H9 (cell line): ENCODE data around the gene ARHGEF1. TPM values are rescaled to one million over a fixed set of nuclear protein-coding genes. Genes with fewer than 3 reads are reported as not detected.

Experiments used
- DNase-seq: peaks from one replicate; pipeline ENCODE4 v3.0.0-alpha.2; 2017
- H2AFZ ChIP-seq: one replicate; pipeline ENCODE4 v1.6.1; 2013; ENCODE audit warnings: mild to moderate bottlenecking, low read length, control low read depth, moderate library complexity
- H2AK5ac ChIP-seq: 2 replicates; pipeline ENCODE4 v1.6.1; 2013; ENCODE audit warnings: low read length, control low read depth, mixed read lengths; ENCODE audit not compliant: insufficient read length
- H2BK120ac ChIP-seq: one replicate; pipeline ENCODE4 v1.6.1; 2013; ENCODE audit warnings: low read depth, mild to moderate bottlenecking, low read length, control low read depth, inconsistent platforms; ENCODE audit not compliant: poor library complexity, severe bottlenecking
- H2BK12ac ChIP-seq: 2 replicates; pipeline ENCODE4 v1.6.1; 2013; ENCODE audit warnings: low read length, control low read depth, mixed read lengths, low read depth; ENCODE audit not compliant: insufficient read length
- H2BK15ac ChIP-seq: 2 replicates; pipeline ENCODE4 v1.6.1; 2013; ENCODE audit warnings: low read depth, low read length, control low read depth
- H2BK20ac ChIP-seq: one replicate; pipeline ENCODE4 v1.6.1; 2013; ENCODE audit warnings: low read depth, mild to moderate bottlenecking, low read length, control low read depth, inconsistent platforms; ENCODE audit not compliant: poor library complexity, severe bottlenecking
- H2BK5ac ChIP-seq: 2 replicates; pipeline ENCODE4 v1.6.1; 2013; ENCODE audit warnings: low read length, control low read depth, mixed read lengths; ENCODE audit not compliant: insufficient read length
- H3K14ac ChIP-seq: 2 replicates; pipeline ENCODE4 v1.6.1; 2013; ENCODE audit warnings: low read length, control low read depth; ENCODE audit not compliant: insufficient read depth
- H3K18ac ChIP-seq: 2 replicates; pipeline ENCODE4 v1.6.1; 2013; ENCODE audit warnings: low read depth, mild to moderate bottlenecking, mixed read lengths, low read length, control low read depth; ENCODE audit not compliant: insufficient read length
- H3K23ac ChIP-seq: 2 replicates; pipeline ENCODE4 v1.6.1; 2013; ENCODE audit warnings: low read length, control low read depth, mixed read lengths, low read depth; ENCODE audit not compliant: insufficient read length
- H3K23me2 ChIP-seq: 2 replicates; pipeline ENCODE4 v1.6.1; 2013; ENCODE audit warnings: low read depth, mild to moderate bottlenecking, mixed read lengths, low read length, control low read depth; ENCODE audit not compliant: insufficient read length, poor library complexity, severe bottlenecking
- H3K27ac ChIP-seq: 2 replicates; pipeline ENCODE4 v1.5.1; 2013; ENCODE audit warnings: low read length, control low read depth, mixed read lengths, low read depth; ENCODE audit not compliant: insufficient read length
- H3K27me3 ChIP-seq: 2 replicates; pipeline ENCODE4 v1.6.1; 2013; ENCODE audit warnings: low read length, control low read depth, inconsistent platforms; ENCODE audit not compliant: insufficient read depth
- H3K4ac ChIP-seq: 2 replicates; pipeline ENCODE4 v1.6.1; 2013; ENCODE audit warnings: low read depth, mild to moderate bottlenecking, control low read depth, inconsistent platforms, low read length, moderate library complexity
- H3K4me1 ChIP-seq: 2 replicates; pipeline ENCODE4 v1.6.1; 2013; ENCODE audit warnings: low read length, control low read depth, inconsistent platforms; ENCODE audit not compliant: insufficient read depth
- H3K4me2 ChIP-seq: 2 replicates; pipeline ENCODE4 v1.6.1; 2013; ENCODE audit warnings: low read length, control low read depth, mixed read lengths; ENCODE audit not compliant: insufficient read length, insufficient read depth
- H3K56ac ChIP-seq: 2 replicates; pipeline ENCODE4 v1.6.1; 2013; ENCODE audit warnings: low read depth, mild to moderate bottlenecking, mixed read lengths, low read length, control low read depth; ENCODE audit not compliant: insufficient read length
- H3K79me1 ChIP-seq: 2 replicates; pipeline ENCODE4 v1.6.1; 2013; ENCODE audit warnings: low read depth, mild to moderate bottlenecking, moderate library complexity, low read length, control low read depth, inconsistent platforms; ENCODE audit not compliant: insufficient read depth, poor library complexity, severe bottlenecking
- H3K79me2 ChIP-seq: 2 replicates; pipeline ENCODE4 v1.6.1; 2013; ENCODE audit warnings: low read length, control low read depth, inconsistent platforms; ENCODE audit not compliant: insufficient read depth
- H3K9ac ChIP-seq: 2 replicates; pipeline ENCODE4 v1.6.1; 2013; ENCODE audit warnings: low read length, control low read depth, mixed read lengths; ENCODE audit not compliant: insufficient read length; ENCODE audit errors: extremely low read depth
- H3K9me3 ChIP-seq: one replicate; pipeline ENCODE4 v1.6.1; 2013; ENCODE audit warnings: low read depth, low read length, inconsistent platforms; ENCODE audit not compliant: control insufficient read depth
- H3T11ph ChIP-seq: one replicate; pipeline ENCODE4 v1.6.1; 2013; ENCODE audit warnings: mild to moderate bottlenecking, low read length, control low read depth, inconsistent platforms
- H4K20me1 ChIP-seq: one replicate; pipeline ENCODE4 v1.6.1; 2013; ENCODE audit not compliant: control insufficient read depth, insufficient read length, insufficient read depth
- H4K5ac ChIP-seq: 2 replicates; pipeline ENCODE4 v1.6.1; 2013; ENCODE audit warnings: low read depth, mild to moderate bottlenecking, mixed read lengths, low read length, control low read depth; ENCODE audit not compliant: insufficient read length
- H4K8ac ChIP-seq: replicated peaks from 2 replicates; pipeline ENCODE4 v1.6.1; 2013; ENCODE audit warnings: low read length, control low read depth, mixed read lengths, low read depth; ENCODE audit not compliant: insufficient read length
- H4K91ac ChIP-seq: 2 replicates; pipeline ENCODE4 v1.6.1; 2013; ENCODE audit warnings: low read depth, mild to moderate bottlenecking, moderate library complexity, mixed read lengths, low read length, control low read depth; ENCODE audit not compliant: insufficient read length
- H3K27ac Mint-ChIP-seq, 3 experiments: 2 replicates in 2 of 3; 3 replicates in 1 of 3; pipeline ENCODE4 v1.8.0; 2020 to 2021; ENCODE audit warnings: mixed read lengths in 3 of 3, mild to moderate bottlenecking in 1 of 3, moderate library complexity in 1 of 3
- H3K27me3 Mint-ChIP-seq: 2 replicates; pipeline ENCODE4 v1.8.0; 2021; ENCODE audit warnings: low read depth, mild to moderate bottlenecking, moderate library complexity, mixed read lengths
- H3K36me3 Mint-ChIP-seq, 3 experiments: 2 replicates in 2 of 3; 3 replicates in 1 of 3; pipeline ENCODE4 v1.8.0; 2020 to 2021; ENCODE audit warnings: low read depth in 3 of 3, mixed read lengths in 3 of 3; ENCODE audit not compliant: insufficient read depth in 1 of 3
- H3K4me1 Mint-ChIP-seq, 2 experiments: 2 replicates each; pipeline ENCODE4 v1.8.0; 2020; ENCODE audit warnings: mixed read lengths in 2 of 2
- H3K4me3 Mint-ChIP-seq, 2 experiments: 2 replicates in 1 of 2; 3 replicates in 1 of 2; pipeline ENCODE4 v1.8.0; 2020 to 2021; ENCODE audit warnings: mild to moderate bottlenecking in 2 of 2, mixed read lengths in 2 of 2, moderate library complexity in 1 of 2
- H3K9me3 Mint-ChIP-seq, 2 experiments: 2 replicates in 1 of 2; 3 replicates in 1 of 2; pipeline ENCODE4 v1.8.0; 2020; ENCODE audit warnings: mild to moderate bottlenecking in 2 of 2, mixed read lengths in 2 of 2, moderate library complexity in 1 of 2
- CTCF ChIP-seq: fragments of 200-600 bp; sonication (generic); conservative IDR thresholded peaks from 3 replicates; pipeline ENCODE4 v1.8.0; 2021; ENCODE audit warnings: antibody characterized with exemption, mild to moderate bottlenecking
- WGBS: extraction: QIAGEN DNeasy Blood & Tissue Kit; methylation state at CpG from one replicate; pipeline ENCODE4 v1.1.7; 2013; ENCODE audit warnings: missing lambda C conversion rate, low lambda C conversion rate, mixed read lengths; ENCODE audit not compliant: insufficient read length; ENCODE audit errors: extremely low coverage; 5-methylcytosine and 5-hydroxymethylcytosine counted together
- total RNA-seq: library from RNA; stranded (reverse); gene quantifications from 2 replicates; pipeline ENCODE4 v1.2.1, GENCODE V29; 2021

ARHGEF1 gene
- total RNA-seq, 1 experiment from 2014 or later = 50.3 TPM

GRCh38 chr19:41845001-41845050 lies 38.2 kb upstream of the ARHGEF1 start, which contains the start of gene DMRTC2:
Gene DMRTC2 (plus strand): TSS chr19:41845042. CDS start chr19:41847429, 2,387 bp downstream.
- no peak within 1 kb of the TSS for H3K9ac ChIP-seq
- TF ChIP-seq CTCF = no peak
- H3K4me3 Mint-ChIP-seq = no peak within 1 kb of the TSS
- H3K27me3 ChIP-seq = no peaks in the 10 kb centered on the region
- no peak within 1 kb of the TSS for H4K5ac ChIP-seq
- no peak within 1 kb of the TSS for H2BK120ac ChIP-seq
- H2BK12ac ChIP-seq = no peak within 1 kb of the TSS
- no peak within 1 kb of the TSS for H2BK20ac ChIP-seq
- H2BK15ac ChIP-seq = no peak within 1 kb of the TSS
- H4K91ac ChIP-seq = no peak within 1 kb of the TSS
- no peaks in the 10 kb centered on the region for H3K79me1 ChIP-seq
- no peak within 1 kb of the TSS for H3K23ac ChIP-seq
- no peak for DNase-seq
- peaks cover 19% of the 10 kb centered on the region for H3K27me3 Mint-ChIP-seq
- H3K9me3 ChIP-seq = no peaks in the 10 kb centered on the region
- no peaks in the 10 kb centered on the region for H3K23me2 ChIP-seq
- H3K79me2 ChIP-seq = no peaks in the 10 kb centered on the region
- no peak within 1 kb of the TSS for H3K27ac Mint-ChIP-seq
- no peaks in the 10 kb centered on the region for H3K4me1 Mint-ChIP-seq
- H3K9me3 Mint-ChIP-seq = peaks cover 9 to 75% of the 10 kb centered on the region in 2 experiments; a peak in 4 of 5 replicates
- no peak within 1 kb of the TSS for H2AK5ac ChIP-seq
- H3K4ac ChIP-seq = no peak within 1 kb of the TSS
- no peak within 1 kb of the TSS for H2AFZ ChIP-seq
- no peaks in the 10 kb centered on the region for H3K4me1 ChIP-seq
- H3K4me2 ChIP-seq = no peak within 1 kb of the TSS
- no peak within 1 kb of the TSS for H3T11ph ChIP-seq
- no peaks in the 10 kb centered on the region for H4K20me1 ChIP-seq
- H3K18ac ChIP-seq = no peak within 1 kb of the TSS
- no peak within 1 kb of the TSS for H3K27ac ChIP-seq
- H3K56ac ChIP-seq = no peak within 1 kb of the TSS
- no peak within 1 kb of the TSS for H3K14ac ChIP-seq
- no CpG with 5 or more reads among the region's 3 CpGs for WGBS
- peaks cover 0 to 6% (median 0%) of the 10 kb centered on the region in 3 experiments; a peak in 2 of 7 replicates for H3K36me3 Mint-ChIP-seq
- no peak within 1 kb of the TSS for H4K8ac ChIP-seq
- no peak within 1 kb of the TSS for H2BK5ac ChIP-seq
